Lung microvascular endothelial cell (primary cell): ENCODE data around the gene USH2A. TPM values are rescaled to one million over a fixed set of nuclear protein-coding genes. Genes with fewer than 3 reads are reported as not detected.
"Not testable (repeated sequence)": the region's sequence is repeated elsewhere in the genome, so short reads cannot be mapped to it uniquely, and the experiment has no call there.

ENCODE experiments used
- DNase-seq, 2 donors: peaks; one replicate each; pipeline versions ENCODE4 v3.0.0 to v3.0.0-alpha.2; 2010; ENCODE audit warnings: low read depth in 2 of 2
- total RNA-seq: library from RNA; depleted of rRNA; stranded (reverse); fragments of >200 nt; gene quantifications from 2 replicates; pipeline ENCODE4 v1.2.1, GENCODE V29; 2014

USH2A gene
- total RNA-seq, 1 donor from 2014 or later: not detected

- no peak for DNase-seq
Measured at GRCh38 chr1:216049741-216050430, 373.4 kb downstream of the USH2A start.

DNA sequence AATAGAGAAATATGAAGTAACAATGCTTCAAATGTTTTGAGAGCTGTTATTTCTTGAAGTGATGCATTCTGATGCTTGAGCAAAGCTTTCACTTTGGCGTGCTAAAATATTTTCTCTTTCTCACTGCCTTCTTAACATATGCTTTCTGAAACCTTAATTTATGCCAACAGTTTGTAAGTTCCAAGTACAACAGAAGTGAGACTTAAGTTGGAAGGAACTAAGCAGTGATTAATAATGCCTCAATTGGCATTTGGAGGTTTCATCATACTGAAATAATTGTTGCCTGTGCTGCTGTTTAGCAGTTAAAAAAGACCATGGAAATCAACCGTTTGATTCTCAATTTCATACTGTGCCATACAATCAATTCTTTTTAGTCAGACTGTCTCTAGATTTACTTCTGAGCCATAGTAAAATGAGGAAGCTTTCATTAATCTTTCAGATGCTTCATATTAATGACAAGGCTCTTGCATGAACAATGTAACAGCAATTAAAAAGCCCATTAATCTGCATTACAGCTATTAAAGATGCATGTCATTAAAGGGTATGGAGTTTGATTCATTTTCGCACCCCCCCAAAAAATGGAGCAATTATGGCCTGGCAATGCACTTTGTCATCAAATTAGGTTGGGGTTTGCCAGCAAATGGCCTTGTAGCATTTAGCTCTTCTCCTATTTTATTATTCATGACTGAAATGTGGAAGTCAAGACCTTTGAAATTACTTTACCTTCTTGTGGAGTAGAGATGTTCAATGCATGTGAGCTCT, 375.3 kb downstream of the USH2A start:
- no peak for DNase-seq

GRCh38 chr1:216046336-216046735, 376.9 kb downstream of the USH2A start:
- no peak for DNase-seq

- no peak for DNase-seq
Measured at GRCh38 chr1:216045400-216045799, 377.8 kb downstream of the USH2A start.

DNA sequence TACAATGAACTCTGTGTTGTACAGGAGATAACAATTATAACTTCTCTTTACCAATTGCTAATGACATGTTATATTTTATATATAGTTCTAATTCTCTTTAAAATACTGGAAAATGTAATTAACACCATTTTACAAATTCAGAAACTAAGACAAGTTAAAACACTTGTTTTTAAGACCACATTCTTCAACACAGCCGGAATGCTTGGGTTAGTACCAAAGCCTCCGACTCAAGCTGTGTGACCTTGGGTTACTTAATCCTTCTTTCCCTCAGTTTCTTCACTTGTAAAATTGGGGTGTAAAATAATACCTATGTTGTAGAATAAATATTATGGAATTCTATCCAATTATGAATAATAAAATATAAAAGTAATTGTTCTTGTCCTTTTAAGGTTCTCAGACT, 378.7 kb downstream of the USH2A start:
- DNase-seq: no peak

GRCh38 chr1:216034506-216034905, 388.7 kb downstream of the USH2A start:
- DNase-seq: no peak

- no peak for DNase-seq
Measured at GRCh38 chr1:216032961-216033614, 390.2 kb downstream of the USH2A start.

DNA sequence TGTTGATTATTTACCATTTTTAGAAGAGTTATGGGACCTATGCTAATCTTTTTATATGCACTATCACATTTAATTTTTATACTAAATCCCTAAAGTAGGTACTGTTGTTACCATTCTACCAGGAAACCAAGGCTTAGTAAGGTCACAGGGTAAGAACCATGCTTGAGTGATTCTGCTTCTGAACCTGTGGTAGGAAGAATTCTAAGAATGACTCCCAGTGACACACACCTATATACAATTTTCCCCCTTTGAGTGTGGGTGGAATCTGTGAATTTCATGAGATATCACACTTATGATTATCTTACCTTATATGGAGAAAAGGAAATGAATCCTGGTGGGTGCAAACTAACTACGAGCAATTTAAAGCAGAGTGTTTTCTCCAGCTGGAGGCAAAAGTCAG, 391.0 kb downstream of the USH2A start:
- no peak for DNase-seq

DNA sequence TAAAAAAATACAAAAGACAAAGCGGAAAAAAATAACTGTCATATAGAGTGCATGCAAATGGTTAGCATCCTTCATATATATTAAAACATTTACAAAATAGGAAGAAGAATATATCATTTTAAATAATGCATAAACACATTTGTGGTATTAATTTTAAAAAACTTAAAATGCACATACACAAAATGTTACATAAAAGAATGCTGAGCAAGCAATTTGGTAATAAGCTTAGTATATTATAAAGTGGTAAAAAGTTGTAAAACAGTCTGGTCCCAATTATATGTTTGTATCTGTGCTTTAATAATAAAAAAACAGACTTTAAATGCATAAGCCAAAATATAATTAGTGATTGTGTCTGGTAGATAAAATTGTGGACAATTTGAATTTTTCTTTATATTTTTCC, 394.6 kb downstream of the USH2A start:
- DNase-seq: no peak

GRCh38 chr1:216024546-216024945, 398.7 kb downstream of the USH2A start:
- DNase-seq: no peak

DNA sequence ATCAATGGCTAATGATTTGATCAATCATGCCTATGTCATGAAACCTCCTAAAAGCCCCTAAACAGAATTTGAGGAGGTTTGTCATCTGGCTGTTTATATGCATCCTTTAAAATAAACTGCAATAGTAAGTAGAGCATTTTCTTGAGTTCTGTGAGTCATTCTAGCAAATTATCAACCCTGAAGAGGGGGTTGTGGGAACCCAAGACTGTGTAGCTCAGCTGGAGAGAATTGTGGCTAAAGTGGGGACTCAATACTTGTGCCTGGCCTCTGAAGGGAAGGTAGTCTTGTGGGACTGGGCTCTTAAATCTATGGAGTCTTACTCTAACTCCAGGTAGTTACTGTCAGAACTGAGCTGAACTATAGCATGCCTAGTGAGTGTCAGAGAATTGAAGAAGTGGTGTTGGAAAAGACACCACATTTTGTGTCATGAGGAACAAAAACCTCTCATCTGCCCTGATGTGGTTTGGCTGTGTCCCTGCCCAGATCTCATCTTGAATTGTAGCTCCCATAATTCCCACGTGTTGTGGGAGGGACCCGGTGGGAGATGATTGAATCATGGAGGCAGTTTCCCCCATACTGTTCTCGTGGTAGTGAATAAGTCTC, 402.4 kb downstream of the USH2A start:
- no peak for DNase-seq

- DNase-seq: no peak
Measured at GRCh38 chr1:216015116-216015515, 408.1 kb downstream of the USH2A start.

DNA sequence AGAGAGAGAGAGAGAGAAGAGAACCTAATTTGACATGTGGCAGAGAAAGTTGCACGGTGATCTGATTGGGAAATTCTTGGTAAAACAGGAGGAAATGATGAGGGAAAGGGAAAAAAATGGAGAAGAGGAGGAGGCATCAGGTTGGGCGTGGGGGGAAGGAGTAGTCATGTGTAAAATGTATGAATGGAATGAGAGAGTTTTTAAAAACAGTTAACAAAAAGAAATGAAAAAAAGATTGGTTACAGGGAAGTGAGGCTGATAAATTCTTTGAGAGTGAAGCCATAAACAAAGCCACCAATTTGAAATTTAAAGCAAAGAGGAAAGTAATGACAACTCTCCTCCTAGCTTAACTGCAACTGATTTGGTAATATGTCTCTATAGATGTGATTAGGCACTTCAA, 409.2 kb downstream of the USH2A start:
- no peak for DNase-seq

DNA sequence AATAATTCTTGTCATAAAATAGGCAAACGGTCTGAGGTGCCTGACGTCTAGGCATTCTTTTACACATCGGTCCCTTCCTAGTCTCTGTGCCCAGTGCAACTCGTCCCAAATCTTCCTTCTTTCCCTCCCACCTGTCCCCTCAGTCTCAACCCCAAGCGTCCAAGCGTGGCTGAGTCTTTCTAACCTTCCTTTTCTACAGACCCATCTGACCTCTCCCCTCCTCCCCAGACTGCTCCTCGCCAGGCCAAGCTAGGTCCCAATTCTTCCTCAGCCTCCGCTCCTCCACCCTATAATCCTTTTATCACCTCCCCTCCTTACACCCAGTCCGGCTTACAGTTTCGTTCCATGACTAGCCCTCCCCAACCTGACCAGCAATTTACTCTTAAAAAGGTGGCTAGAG, 413.8 kb downstream of the USH2A start:
- not testable (repeated sequence) for DNase-seq

GRCh38 chr1:216005916-216006315, 417.3 kb downstream of the USH2A start:
- DNase-seq: no peak

GRCh38 chr1:215992620-215993019, 430.6 kb downstream of the USH2A start:
- DNase-seq: peak in 1 of 2 donors; percentile 1

- no peak for DNase-seq
Measured at GRCh38 chr1:215987092-215987875, 436.0 kb downstream of the USH2A start.

DNA sequence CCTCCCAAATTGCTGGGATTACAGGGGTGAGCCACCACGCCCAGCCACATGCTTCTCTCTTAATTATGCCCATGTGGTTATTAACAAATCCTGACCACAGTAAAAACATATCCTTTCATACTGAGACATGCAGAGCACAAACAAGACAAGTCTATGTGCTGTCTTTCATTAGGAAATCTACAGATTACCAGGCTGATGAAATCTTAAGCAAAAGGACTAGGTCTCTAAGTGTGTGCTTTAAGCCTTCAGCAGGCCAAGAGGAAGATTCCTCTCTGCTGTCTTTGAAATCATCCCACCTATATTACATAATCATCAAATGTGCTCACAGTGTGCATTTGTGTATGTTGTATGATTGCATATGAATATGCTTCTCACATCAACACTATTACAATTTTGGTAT, 436.8 kb downstream of the USH2A start:
- DNase-seq: no peak

GRCh38 chr1:215983680-215984079, 439.6 kb downstream of the USH2A start:
- no peak for DNase-seq

DNA sequence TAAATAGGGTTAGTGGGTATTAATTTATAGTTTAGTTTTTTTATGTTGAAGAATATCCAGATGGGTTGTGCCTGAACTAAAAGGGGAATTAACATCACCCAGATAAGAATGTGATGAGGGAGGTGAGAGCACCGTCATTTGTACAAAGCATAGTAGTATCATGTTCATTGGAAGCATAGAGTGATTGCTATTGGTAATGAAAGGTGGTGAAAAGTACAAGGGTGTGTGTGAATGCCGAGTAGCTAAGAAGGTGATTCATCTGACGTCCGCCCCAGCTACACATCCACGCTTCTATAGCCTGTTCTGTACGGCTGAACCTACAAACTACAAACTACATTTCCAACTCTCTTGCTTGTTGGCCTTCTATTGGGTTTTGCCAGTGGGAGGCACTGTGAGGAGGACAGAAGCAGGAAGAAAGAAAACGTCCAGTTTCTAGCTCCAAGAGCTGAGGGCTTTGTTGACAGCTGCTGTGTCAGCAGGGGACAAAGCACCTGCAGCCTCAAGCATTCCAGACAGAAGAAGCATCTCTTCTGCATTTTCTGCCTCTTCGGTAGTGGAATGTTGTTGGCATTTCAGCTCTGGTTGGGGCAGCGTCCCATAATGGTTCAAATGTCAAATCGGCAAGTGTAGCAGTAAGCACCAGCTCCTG, 451.3 kb downstream of the USH2A start:
- DNase-seq: no peak

DNA sequence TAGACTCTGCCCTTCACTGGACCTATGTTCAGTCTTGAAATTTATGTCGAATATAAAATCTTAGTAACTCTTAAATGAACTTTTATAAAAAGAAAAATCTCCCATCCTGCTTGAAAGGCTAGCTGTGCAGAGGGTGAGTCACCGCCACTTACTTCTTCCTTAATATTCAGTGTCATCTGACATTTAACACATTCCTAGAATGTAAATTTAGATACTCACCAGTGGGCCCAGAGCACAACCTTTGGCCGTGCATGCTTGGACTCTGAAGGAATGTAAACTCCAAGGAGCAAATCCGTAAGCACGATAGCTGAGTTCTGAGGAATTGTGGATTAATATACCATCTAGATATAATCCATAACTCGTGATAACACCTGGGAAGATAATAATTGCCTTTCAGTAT, 452.8 kb downstream of the USH2A start:
- no peak for DNase-seq
